HepG2 (cell line): ENCODE measurements around the gene APOL4. TPM values are rescaled to one million over a fixed set of nuclear protein-coding genes. Genes with fewer than 3 reads are reported as not detected.

ENCODE experiments used
- ATAC-seq: fragments of 200-7000 bp; cut with Tn5 transposase; 3 replicates; pipeline ENCODE4 v1.9.1; 2020; ENCODE audit warnings: mild to moderate bottlenecking, moderate library complexity
- BruUV-seq: library from RNA; stranded (reverse); fragments of 400-500 nt; replicated peaks from 2 replicates; lab custom pipeline; 2021; lab: Mats Ljungman, UMichigan
- CTCF ChIA-PET: fragments of 300-600 bp; formaldehyde crosslinking; extraction: SDS; loops from one replicate; lab custom pipeline; 2021; ENCODE audit warnings: low total read pairs, inconsistent platforms, low intra/inter-chr PET ratio; lab: Yijun Ruan, JAX
- POLR2A ChIA-PET: fragments of 350-600 bp; sonication (Branson Sonifier 250); formaldehyde crosslinking; loops from one replicate; lab custom pipeline; 2020; ENCODE audit warnings: antibody characterized with exemption, inconsistent platforms; lab: Yijun Ruan, JAX
- DNase-seq: peaks from one replicate; pipeline ENCODE4 v3.0.0-alpha.2; 2015; ENCODE audit warnings: low spot score
- FAIRE-seq: peaks from 3 replicates; lab custom pipeline; 2011; peaks lifted over from hg19 to GRCh38; lab: Jason Lieb, UNC
- H2AFZ ChIP-seq: one replicate; pipeline ENCODE4 v1.6.1; 2011; ENCODE audit warnings: low read length, inconsistent platforms
- H3K27ac ChIP-seq: fragments of 300-600 bp; 3 replicates; pipeline ENCODE4 v1.8.0; 2011; ENCODE audit warnings: mixed run types, mild to moderate bottlenecking, mixed read lengths, low read length, inconsistent platforms; ENCODE audit not compliant: insufficient read depth; ENCODE audit errors: extremely low read length
- H3K27me3 ChIP-seq, 2 experiments: fragments of 200-600 bp in 1 of 2; 2 replicates in 1 of 2; 3 replicates in 1 of 2; pipeline versions ENCODE4 v1.6.0 to v1.8.0; 2011; ENCODE audit warnings: low read length in 2 of 2, mild to moderate bottlenecking in 2 of 2, moderate library complexity in 2 of 2, inconsistent platforms in 1 of 2; ENCODE audit not compliant: insufficient read depth in 2 of 2, control insufficient read depth in 1 of 2
- H3K36me3 ChIP-seq, 2 experiments: fragments of 200-600 bp in 1 of 2; replicated peaks in 1 of 2; 2 replicates in 1 of 2; 3 replicates in 1 of 2; pipeline versions ENCODE4 v1.5.1 to v1.8.0; 2011; ENCODE audit warnings: low read length in 2 of 2, inconsistent platforms in 1 of 2; ENCODE audit not compliant: insufficient read depth in 2 of 2, control insufficient read depth in 1 of 2
- H3K4me1 ChIP-seq: 2 replicates; pipeline ENCODE4 v1.5.1; 2012; ENCODE audit warnings: low read length, inconsistent platforms; ENCODE audit not compliant: insufficient read depth
- H3K4me2 ChIP-seq: 2 replicates; pipeline ENCODE4 v1.6.0; 2011; ENCODE audit warnings: low read depth, low read length, inconsistent platforms
- H3K4me3 ChIP-seq, 3 experiments: fragments of 200-600 bp in 1 of 3; sonication (generic), shearing (Covaris generic) in 1 of 3; replicated peaks in 1 of 3; 2 replicates each; pipeline ENCODE4 v1.5.1; 2011 to 2016; ENCODE audit warnings: low read length in 3 of 3, inconsistent platforms in 2 of 3, low read depth in 2 of 3, mild to moderate bottlenecking in 2 of 3, control low read depth in 1 of 3, mixed read lengths in 1 of 3; ENCODE audit not compliant: insufficient read depth in 1 of 3
- H3K79me2 ChIP-seq: one replicate; pipeline ENCODE4 v1.6.1; 2011; ENCODE audit warnings: low read length, inconsistent platforms; ENCODE audit not compliant: insufficient read depth
- H3K9ac ChIP-seq: 2 replicates; pipeline ENCODE4 v1.6.0; 2011; ENCODE audit warnings: mild to moderate bottlenecking, low read depth, low read length, inconsistent platforms; ENCODE audit not compliant: insufficient read depth
- H3K9me3 ChIP-seq: 2 replicates; pipeline ENCODE4 v1.5.1; 2012; ENCODE audit warnings: mild to moderate bottlenecking, low read length
- H4K20me1 ChIP-seq: 2 replicates; pipeline ENCODE4 v1.6.0; 2011; ENCODE audit warnings: inconsistent platforms, mild to moderate bottlenecking, low read length, moderate library complexity; ENCODE audit not compliant: insufficient read depth
- HDAC2 ChIP-seq: sonication (generic); formaldehyde crosslinking; IDR thresholded peaks from 2 replicates; pipeline ENCODE4 v1.4.0; 2020; ENCODE audit warnings: missing genetic modification reagents
- HNRNPL ChIP-seq: fragments of 200-400 bp; formaldehyde crosslinking; IDR thresholded peaks from 2 replicates; pipeline ENCODE4 v1.6.1; 2017; ENCODE audit warnings: mild to moderate bottlenecking, low read depth, low read length
- MAF1 ChIP-seq: sonication (generic); formaldehyde crosslinking; IDR thresholded peaks from 2 replicates; pipeline ENCODE4 v1.5.0; 2020; ENCODE audit warnings: missing genetic modification reagents, borderline replicate concordance
- PCBP1 ChIP-seq: fragments of 200-400 bp; formaldehyde crosslinking; IDR thresholded peaks from 2 replicates; pipeline ENCODE4 v1.6.1; 2017; ENCODE audit warnings: mild to moderate bottlenecking, low read depth, low read length, borderline replicate concordance
- POLR2A ChIP-seq, 2 experiments: IDR thresholded peaks; 2 replicates each; pipeline ENCODE4 v1.6.1; 2011; ENCODE audit warnings: low read depth in 2 of 2, low read length in 2 of 2, mild to moderate bottlenecking in 1 of 2, moderate library complexity in 1 of 2; ENCODE audit not compliant: insufficient read depth in 1 of 2
- POLR2G ChIP-seq: fragments of 200-400 bp; formaldehyde crosslinking; IDR thresholded peaks from 2 replicates; pipeline ENCODE4 v1.6.1; 2018; ENCODE audit warnings: mild to moderate bottlenecking, low read depth, low read length, moderate library complexity
- RFX1 ChIP-seq: fragments of 450-650 bp; IDR thresholded peaks from 2 replicates; pipeline ENCODE4 v1.6.1; 2017
- SALL1 ChIP-seq: sonication (generic); formaldehyde crosslinking; IDR thresholded peaks from 2 replicates; pipeline ENCODE4 v1.8.0; 2022; ENCODE audit warnings: mild to moderate bottlenecking, missing genetic modification reagents
- TAF1 ChIP-seq: sonication (generic); formaldehyde crosslinking; IDR thresholded peaks from 2 replicates; pipeline ENCODE4 v1.4.0; 2020; ENCODE audit warnings: missing genetic modification reagents
- ZBTB38 ChIP-seq: sonication (generic); formaldehyde crosslinking; IDR thresholded peaks from 2 replicates; pipeline ENCODE4 v1.5.1; 2020; ENCODE audit warnings: mild to moderate bottlenecking, missing genetic modification reagents
- ZFY ChIP-seq: sonication (generic); formaldehyde crosslinking; IDR thresholded peaks from 2 replicates; pipeline ENCODE4 v1.4.0; 2020; ENCODE audit warnings: missing genetic modification reagents
- ZNF547 ChIP-seq: sonication (generic); formaldehyde crosslinking; IDR thresholded peaks from 2 replicates; pipeline ENCODE4 v1.5.1; 2020; ENCODE audit warnings: mild to moderate bottlenecking, missing genetic modification reagents
- ZNF674 ChIP-seq: sonication (generic); formaldehyde crosslinking; IDR thresholded peaks from 2 replicates; pipeline ENCODE4 v1.5.0; 2020; ENCODE audit warnings: low read depth, mild to moderate bottlenecking, missing genetic modification reagents
- WGBS: methylation state at CpG from one replicate; pipeline ENCODE4 v1.1.6; 2017; ENCODE audit warnings: low lambda C conversion rate; 5-methylcytosine and 5-hydroxymethylcytosine counted together
- in situ Hi-C: cut with HindIII; loops from 2 replicates; pipeline ENCODE4 v1.10.0; 2017; ENCODE audit warnings: low pct_unique_long_range_greater_than_20kb; ENCODE audit not compliant: extremely low pct_ligation_motif_present
- intact Hi-C: fragments of 100-400 bp; cut with micrococcal nuclease; formaldehyde crosslinking; loops from one replicate; pipeline ENCODE4 v1.10.0; 2022; ENCODE audit not compliant: unreplicated experiment
- polyA plus RNA-seq, 8 experiments: library from polyadenylated mRNA; depleted of rRNA in 3 of 8; stranded (reverse) in 7 of 8; unstranded in 1 of 8; fragments of >200 nt; fragmentation: Illumina TruSeq in 4 of 8; extraction: Trizol in 4 of 8; gene quantifications; 2 replicates each; pipeline versions ENCODE4 v1.2.1 to v1.2.3, GENCODE V29; 2011 to 2016; ENCODE audit warnings: low read depth in 4 of 8, missing spikeins in 1 of 8, mixed read lengths in 1 of 8; ENCODE audit not compliant: insufficient read depth in 1 of 8
- total RNA-seq, 5 experiments: library from RNA; depleted of rRNA; stranded (reverse); fragments of >200 nt; fragmentation: Illumina TruSeq; extraction: Trizol; gene quantifications; 2 replicates each; pipeline ENCODE4 v1.2.3, GENCODE V29; 2016; ENCODE audit warnings: low read depth in 1 of 5
- TF ChIP-seq, protein P1 (sequence below): sonication (generic); formaldehyde crosslinking; IDR thresholded peaks from 2 replicates; pipeline ENCODE4 v1.5.1; 2020; ENCODE audit warnings: mild to moderate bottlenecking, missing genetic modification reagents, moderate library complexity
- TF ChIP-seq, protein P2 (sequence below): sonication (generic); formaldehyde crosslinking; IDR thresholded peaks from 2 replicates; pipeline ENCODE4 v1.4.0; 2020; ENCODE audit warnings: missing genetic modification reagents
- TF ChIP-seq, protein P3 (sequence below): sonication (generic); formaldehyde crosslinking; conservative IDR thresholded peaks from 2 replicates; pipeline ENCODE4 v1.8.1; 2023; ENCODE audit warnings: missing genetic modification reagents

APOL4 gene
- total and polyA plus RNA-seq, 2 of the 13 experiments (the other 11 are each of a cell fraction or from before 2014, with no cell fraction given): 0.77 to 2.8 TPM

DNA sequence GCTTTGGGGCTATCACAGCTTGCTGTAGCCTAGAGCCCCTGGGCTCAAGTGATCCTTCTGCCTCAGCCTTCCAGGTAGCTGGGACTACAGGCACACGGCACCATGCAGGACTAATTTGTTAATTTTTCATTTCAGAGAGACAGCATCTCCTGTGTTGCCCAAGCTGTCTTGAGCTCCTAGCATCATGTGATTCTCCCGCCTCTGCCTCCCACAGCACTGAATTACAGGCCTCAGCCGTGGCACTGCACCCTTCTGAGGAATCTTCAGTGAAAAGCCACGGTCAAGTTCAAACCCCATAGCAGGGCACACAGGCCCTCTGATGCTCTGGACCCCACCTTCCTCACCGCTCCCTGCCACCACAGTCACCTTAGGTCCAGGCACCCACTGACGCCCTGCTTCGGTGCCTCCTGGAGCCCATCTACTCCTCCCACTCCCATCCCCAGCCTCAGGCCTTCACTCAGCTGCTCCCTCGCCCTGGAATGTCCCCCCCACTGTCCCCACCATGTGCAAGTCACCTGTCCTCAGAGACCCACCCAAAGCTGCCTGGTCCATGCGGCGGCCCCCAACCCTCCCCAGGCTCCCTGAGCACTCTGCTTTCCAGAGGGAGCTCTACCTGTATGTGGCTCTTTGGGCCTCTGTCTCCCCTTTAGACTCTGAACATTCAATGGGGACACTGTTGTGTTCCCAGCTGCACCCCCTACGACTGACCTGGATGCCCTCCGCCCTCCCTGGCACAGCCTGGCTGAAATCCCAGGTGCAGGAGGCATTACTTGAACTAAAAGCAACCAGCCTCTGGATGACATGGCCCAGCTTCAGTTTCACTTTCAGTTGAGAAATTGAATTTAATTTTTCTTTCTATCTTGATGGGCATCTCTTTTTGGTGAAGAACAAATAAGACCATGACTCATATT, 36.1 kb upstream of the APOL4 start:
- peak overlapping the region; percentile 73 for H3K27ac ChIP-seq
- H4K20me1 ChIP-seq: 0 out of 2 replicates have a peak, but pooled peaks cover 4% of the 10 kb centered on the region
- peak overlapping the region; percentile 94 for H3K4me2 ChIP-seq
- no peak for ATAC-seq
- peak overlapping the region; percentile 71 to 94 (median 81) for H3K4me3 ChIP-seq
- no peaks in the 10 kb centered on the region; a peak in 1 of 5 replicates for H3K27me3 ChIP-seq
- ChIA-PET POLR2A (interaction anchor here (0.8 to 6.1 kb wide), 4 partner anchors 14 to 245 kb away, joined by 3 to 102 read pairs (median 7); partner anchors contain the start of genes APOL1 and TXN2), CTCF (interaction anchor here (1.4 kb wide), 1 partner anchor 16 kb away, joined by 3 read pairs; no protein-coding TSS in a partner anchor)
- intact Hi-C loops (loop anchor here (2.0 to 5.0 kb wide), 2 partner anchors 35 to 39 kb away; partner anchors contain the start of gene APOL4), in situ Hi-C loops (loop anchor here (10.0 kb wide), 1 partner anchor 47 kb away; no protein-coding TSS in a partner anchor)
- no peak for DNase-seq
- BruUV-seq: no TSS peak
- WGBS: 46% methylated on average over 9 of the region's 12 CpGs
- no peaks in the 10 kb centered on the region for H3K9me3 ChIP-seq
- H3K4me1 ChIP-seq: peaks cover 61% of the 10 kb centered on the region
- no peak for FAIRE-seq
- peaks cover 6 to 23% of the 10 kb centered on the region in 2 experiments; a peak in 3 of 5 replicates for H3K36me3 ChIP-seq
- H3K79me2 ChIP-seq: peaks cover 48% of the 10 kb centered on the region
- H2AFZ ChIP-seq: no peak overlapping the region
- peak overlapping the region; percentile 78 for H3K9ac ChIP-seq
- no peak for TF ChIP-seq HDAC2
- TF ChIP-seq POLR2G: 0 out of 2 replicates have a peak, but pooled peaks have one; percentile 20
- TF ChIP-seq ZBTB38 (CRISPR knock-in tag): peak; percentile 49
- TF ChIP-seq HNRNPL: 0 out of 2 replicates have a peak, but pooled peaks have one; percentile 18
- 0 out of 4 replicates have a peak, but pooled peaks of 1 of the 2 experiments have one; percentile 27 for TF ChIP-seq POLR2A (IDR thresholded peaks at IDR 0.05; ENCODE audit: insufficient read depth in 1 of 2, low read depth in 2 of 2, low read length in 2 of 2)
- TF ChIP-seq, protein P1, sequence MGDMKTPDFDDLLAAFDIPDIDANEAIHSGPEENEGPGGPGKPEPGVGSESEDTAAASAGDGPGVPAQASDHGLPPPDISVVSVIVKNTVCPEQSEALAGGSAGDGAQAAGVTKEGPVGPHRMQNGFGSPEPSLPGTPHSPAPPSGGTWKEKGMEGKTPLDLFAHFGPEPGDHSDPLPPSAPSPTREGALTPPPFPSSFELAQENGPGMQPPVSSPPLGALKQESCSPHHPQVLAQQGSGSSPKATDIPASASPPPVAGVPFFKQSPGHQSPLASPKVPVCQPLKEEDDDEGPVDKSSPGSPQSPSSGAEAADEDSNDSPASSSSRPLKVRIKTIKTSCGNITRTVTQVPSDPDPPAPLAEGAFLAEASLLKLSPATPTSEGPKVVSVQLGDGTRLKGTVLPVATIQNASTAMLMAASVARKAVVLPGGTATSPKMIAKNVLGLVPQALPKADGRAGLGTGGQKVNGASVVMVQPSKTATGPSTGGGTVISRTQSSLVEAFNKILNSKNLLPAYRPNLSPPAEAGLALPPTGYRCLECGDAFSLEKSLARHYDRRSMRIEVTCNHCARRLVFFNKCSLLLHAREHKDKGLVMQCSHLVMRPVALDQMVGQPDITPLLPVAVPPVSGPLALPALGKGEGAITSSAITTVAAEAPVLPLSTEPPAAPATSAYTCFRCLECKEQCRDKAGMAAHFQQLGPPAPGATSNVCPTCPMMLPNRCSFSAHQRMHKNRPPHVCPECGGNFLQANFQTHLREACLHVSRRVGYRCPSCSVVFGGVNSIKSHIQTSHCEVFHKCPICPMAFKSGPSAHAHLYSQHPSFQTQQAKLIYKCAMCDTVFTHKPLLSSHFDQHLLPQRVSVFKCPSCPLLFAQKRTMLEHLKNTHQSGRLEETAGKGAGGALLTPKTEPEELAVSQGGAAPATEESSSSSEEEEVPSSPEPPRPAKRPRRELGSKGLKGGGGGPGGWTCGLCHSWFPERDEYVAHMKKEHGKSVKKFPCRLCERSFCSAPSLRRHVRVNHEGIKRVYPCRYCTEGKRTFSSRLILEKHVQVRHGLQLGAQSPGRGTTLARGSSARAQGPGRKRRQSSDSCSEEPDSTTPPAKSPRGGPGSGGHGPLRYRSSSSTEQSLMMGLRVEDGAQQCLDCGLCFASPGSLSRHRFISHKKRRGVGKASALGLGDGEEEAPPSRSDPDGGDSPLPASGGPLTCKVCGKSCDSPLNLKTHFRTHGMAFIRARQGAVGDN (CRISPR knock-in tag): peak; percentile 65
- TF ChIP-seq PCBP1: 0 out of 2 replicates have a peak, but pooled peaks have one; percentile 36
- TF ChIP-seq TAF1: no peak
- TF ChIP-seq ZNF547: no peak
- TF ChIP-seq, protein P2, sequence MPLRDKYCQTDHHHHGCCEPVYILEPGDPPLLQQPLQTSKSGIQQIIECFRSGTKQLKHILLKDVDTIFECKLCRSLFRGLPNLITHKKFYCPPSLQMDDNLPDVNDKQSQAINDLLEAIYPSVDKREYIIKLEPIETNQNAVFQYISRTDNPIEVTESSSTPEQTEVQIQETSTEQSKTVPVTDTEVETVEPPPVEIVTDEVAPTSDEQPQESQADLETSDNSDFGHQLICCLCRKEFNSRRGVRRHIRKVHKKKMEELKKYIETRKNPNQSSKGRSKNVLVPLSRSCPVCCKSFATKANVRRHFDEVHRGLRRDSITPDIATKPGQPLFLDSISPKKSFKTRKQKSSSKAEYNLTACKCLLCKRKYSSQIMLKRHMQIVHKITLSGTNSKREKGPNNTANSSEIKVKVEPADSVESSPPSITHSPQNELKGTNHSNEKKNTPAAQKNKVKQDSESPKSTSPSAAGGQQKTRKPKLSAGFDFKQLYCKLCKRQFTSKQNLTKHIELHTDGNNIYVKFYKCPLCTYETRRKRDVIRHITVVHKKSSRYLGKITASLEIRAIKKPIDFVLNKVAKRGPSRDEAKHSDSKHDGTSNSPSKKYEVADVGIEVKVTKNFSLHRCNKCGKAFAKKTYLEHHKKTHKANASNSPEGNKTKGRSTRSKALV (CRISPR knock-in tag): no peak
- TF ChIP-seq MAF1 (CRISPR knock-in tag): no peak
- peak; percentile 14; the same call in 1 of the 2 replicates for TF ChIP-seq ZFY (CRISPR knock-in tag)
- TF ChIP-seq, protein P3, sequence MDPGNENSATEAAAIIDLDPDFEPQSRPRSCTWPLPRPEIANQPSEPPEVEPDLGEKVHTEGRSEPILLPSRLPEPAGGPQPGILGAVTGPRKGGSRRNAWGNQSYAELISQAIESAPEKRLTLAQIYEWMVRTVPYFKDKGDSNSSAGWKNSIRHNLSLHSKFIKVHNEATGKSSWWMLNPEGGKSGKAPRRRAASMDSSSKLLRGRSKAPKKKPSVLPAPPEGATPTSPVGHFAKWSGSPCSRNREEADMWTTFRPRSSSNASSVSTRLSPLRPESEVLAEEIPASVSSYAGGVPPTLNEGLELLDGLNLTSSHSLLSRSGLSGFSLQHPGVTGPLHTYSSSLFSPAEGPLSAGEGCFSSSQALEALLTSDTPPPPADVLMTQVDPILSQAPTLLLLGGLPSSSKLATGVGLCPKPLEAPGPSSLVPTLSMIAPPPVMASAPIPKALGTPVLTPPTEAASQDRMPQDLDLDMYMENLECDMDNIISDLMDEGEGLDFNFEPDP (CRISPR knock-in tag): no peak
- TF ChIP-seq ZNF674 (CRISPR knock-in tag): no peak
- TF ChIP-seq RFX1: no peak
- TF ChIP-seq SALL1 (CRISPR knock-in tag): peak; percentile 42; the same call in 1 of the 2 replicates
